C4-2B (cell line): Measurements from ENCODE around the gene IER5.

Experiments used
- H3K27ac ChIP-seq: fragments of 450-650 bp; 2 replicates; pipeline ENCODE4 v1.5.1; 2017
- ZFX ChIP-seq: fragments of 450-650 bp; IDR thresholded peaks from 2 replicates; pipeline ENCODE4 v1.6.1; 2017
- TF ChIP-seq, protein P1 (sequence below): fragments of 450-650 bp; conservative IDR thresholded peaks from 2 replicates; pipeline ENCODE4 v1.5.1; 2017; ENCODE audit warnings: mild to moderate bottlenecking

Gene IER5

DNA sequence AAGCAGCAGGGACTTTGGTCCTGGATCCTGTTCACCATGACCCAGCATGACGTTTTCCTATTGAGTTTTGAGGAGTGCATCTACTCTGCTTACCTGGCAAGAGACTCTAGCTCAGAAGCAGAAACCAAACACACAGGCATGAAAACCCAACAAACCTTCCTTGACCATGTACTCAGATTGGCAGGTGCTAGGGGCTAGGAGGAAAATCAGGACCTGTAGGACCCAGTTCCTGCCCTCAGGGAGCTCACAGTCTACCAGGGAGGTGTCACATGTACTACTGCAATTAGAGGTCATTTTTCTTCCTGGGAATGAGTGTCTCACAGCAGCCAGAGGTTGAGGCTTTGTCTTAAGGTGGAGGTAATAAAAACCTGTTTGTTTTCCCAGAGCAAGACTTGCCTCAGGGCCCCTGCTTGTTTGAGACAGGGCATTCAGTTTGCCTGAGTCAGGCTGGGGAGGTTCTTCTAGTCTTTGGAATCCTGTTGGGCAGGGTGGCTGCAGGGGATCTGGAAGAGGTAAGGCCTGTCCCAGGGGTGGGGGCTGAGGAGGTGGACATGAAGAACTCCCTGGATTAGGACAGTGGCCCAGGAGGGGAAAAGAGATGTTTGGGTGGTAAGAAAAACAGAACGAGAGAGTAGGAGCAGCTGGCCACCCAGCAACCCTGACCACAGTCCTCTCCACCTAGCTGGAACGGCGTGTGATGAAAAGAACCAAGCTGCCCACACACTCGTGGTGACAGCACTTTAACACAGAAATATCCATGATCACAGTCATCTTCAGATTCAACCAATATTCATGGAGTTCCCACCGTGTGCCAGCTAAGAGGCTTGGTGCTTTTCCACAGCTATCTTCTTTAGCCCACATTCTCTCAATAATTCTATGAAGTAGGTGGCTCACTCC is 30.8 kb downstream of the IER5 start:
- no peak for TF ChIP-seq ZFX
- TF ChIP-seq, protein P1, sequence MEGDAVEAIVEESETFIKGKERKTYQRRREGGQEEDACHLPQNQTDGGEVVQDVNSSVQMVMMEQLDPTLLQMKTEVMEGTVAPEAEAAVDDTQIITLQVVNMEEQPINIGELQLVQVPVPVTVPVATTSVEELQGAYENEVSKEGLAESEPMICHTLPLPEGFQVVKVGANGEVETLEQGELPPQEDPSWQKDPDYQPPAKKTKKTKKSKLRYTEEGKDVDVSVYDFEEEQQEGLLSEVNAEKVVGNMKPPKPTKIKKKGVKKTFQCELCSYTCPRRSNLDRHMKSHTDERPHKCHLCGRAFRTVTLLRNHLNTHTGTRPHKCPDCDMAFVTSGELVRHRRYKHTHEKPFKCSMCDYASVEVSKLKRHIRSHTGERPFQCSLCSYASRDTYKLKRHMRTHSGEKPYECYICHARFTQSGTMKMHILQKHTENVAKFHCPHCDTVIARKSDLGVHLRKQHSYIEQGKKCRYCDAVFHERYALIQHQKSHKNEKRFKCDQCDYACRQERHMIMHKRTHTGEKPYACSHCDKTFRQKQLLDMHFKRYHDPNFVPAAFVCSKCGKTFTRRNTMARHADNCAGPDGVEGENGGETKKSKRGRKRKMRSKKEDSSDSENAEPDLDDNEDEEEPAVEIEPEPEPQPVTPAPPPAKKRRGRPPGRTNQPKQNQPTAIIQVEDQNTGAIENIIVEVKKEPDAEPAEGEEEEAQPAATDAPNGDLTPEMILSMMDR = no peak
- H3K27ac ChIP-seq = no peak overlapping the region

DNA sequence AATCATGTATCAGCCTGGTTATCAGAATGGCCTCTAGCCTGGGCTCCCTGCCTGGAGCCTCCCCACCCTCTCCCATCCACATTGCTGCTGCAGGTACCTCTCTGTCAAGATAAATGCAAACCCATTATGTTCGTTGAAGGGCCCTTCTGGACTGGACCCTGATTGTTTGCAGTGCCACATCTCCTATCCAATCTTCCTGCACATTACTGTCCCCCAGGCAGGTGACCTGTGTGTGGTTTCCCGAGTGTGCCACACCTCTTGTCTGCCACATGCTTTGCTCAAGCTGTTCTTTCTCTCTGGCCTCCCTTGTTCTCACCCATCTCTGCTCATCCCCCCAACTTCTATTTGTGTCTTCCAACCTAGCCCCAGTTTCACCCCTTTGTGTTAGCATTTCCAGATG is 32.4 kb downstream of the IER5 start:
- H3K27ac ChIP-seq = no peak overlapping the region
- no peak for TF ChIP-seq ZFX
- TF ChIP-seq, protein P1 = no peak

DNA sequence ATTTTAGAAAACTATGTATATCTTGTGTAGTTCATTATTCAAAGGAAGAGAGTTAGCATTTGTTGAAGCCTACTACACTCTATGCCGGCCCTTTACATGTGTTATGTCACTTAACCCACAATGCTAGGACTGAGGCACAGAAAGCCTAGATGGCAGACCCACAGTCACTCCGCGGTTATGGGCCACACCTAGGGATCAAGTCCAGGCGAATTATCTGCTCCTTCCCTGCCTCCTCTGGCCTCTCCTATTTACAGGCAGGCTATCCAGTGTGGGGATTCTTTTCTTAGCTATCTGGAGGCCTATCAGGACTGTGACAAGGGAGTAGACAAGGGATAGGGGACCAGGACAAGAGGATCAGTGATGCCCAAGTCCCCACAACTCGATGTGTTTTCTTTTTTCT is 33.0 kb downstream of the IER5 start:
- no peak overlapping the region for H3K27ac ChIP-seq
- TF ChIP-seq ZFX = no peak
- TF ChIP-seq, protein P1 = no peak

DNA sequence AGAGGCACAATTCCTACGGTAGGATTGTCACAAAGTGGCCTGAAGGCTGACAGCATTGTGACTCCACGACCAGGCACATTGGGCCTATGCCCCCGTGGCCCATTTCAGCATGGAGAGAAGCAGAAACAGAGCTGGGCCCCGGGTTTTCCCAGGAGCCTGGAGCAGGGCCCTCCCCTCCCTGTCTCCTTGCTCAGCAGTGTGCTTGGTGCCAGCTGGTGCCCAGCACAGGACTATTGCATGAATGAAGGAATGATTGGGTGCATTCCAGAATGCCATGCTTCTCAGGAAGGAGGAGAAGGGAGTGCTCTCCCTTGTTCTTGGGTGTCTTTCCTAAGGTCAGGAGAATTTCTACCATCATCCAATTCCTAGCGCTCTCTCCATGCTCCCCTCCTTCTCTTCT is 33.7 kb downstream of the IER5 start:
- no peak for TF ChIP-seq ZFX
- TF ChIP-seq, protein P1 = no peak
- no peak overlapping the region for H3K27ac ChIP-seq

DNA sequence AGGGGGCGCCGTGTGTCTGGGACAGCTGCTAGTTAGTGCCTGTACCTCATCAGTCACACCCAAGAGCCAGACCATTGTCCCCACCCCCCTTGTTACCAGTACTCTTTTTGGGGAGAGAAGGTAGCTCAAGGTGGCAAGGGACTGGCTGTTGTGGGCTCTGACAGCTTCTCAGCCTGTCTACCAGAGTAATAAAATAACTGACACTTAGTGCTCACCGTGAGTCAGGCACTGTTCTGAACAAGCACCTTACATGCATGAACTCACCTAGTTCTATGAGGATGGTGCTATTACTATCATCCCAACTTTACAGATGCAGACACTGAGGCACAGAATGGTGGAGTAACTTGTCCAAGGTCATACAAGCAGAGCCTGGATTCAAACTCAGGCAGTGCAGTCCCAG is 34.7 kb downstream of the IER5 start:
- H3K27ac ChIP-seq = no peak overlapping the region
- TF ChIP-seq, protein P1 = no peak
- no peak for TF ChIP-seq ZFX

DNA sequence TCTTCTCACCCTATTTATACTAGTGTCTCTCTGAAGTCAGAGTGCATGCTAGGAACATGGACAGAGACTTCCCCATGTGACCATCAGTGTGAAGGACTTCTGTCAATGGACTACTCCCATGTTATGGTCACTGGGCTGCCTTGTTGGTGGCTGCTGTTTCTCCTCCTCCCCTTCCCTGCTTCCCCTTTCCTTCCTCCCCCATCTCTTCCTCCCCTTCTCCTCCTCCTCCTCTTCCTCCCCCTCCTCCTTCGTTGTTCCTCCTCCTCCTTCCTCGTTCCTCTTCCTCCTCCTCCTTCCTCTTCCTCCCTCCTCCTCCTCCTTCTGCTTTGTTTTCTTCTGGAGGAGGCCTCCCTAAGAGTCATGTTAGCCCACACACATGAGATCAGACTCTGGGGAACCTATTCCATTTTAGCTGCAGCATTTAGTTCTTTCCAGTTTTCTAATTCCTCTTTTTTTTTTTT is 35.8 kb downstream of the IER5 start:
- TF ChIP-seq ZFX = no peak
- TF ChIP-seq, protein P1 = no peak
- no peak overlapping the region for H3K27ac ChIP-seq

DNA sequence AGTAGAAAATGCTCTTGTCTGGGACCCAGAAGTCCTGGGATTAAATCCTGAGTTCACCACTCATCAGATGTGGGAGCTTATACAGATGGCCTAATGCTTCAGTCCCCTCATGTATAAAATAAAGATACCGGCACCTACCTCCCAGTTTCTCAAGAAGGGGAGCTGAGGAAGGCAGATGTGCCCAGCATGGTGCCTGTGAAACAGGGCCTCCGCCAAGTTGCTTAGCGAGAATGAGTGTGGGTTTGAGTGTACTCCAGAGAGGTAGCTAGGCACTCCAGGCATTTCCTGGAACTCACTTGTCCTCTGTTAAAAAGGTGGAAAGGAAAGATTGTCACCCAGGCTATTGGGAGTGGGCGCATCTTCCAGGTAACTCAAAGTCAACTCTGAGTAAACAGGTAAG is 37.8 kb downstream of the IER5 start:
- H3K27ac ChIP-seq = no peak overlapping the region
- no peak for TF ChIP-seq ZFX
- TF ChIP-seq, protein P1 = no peak
